ENCODE results near the gene UBA1. TPM values are rescaled to one million over a fixed set of nuclear protein-coding genes. Genes with fewer than 3 reads are reported as not detected.
A peak's percentile ranks its signal among the peaks of the same experiment; 100 is the strongest.

Gene UBA1
- total and polyA plus RNA-seq, 2 of the 8 experiments (the other 6 are each of a cell fraction or from before 2014, with no cell fraction given): 313 to 458 TPM

DNA sequence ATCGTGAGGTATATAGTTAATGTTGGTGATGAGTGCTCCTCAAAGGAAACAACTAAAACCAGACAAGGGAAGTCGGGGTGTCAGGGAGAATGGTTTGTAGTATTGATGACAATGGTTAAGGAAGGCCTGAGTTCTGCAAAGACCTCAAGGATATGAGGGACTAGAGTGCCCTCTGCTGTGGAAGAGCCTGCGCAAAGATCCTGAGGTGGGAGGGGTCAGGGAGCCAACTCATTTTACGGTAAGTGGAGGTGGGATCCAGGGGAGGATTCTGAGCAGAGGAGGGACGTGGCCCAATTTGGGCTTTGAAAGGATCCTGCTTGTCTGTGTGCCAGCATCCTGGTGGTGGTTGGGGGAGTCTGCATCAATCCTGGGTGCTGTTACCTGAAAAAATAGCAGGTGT lies 11.3 kb downstream of the UBA1 start:
- Histone ChIP-seq H4K91ac (replicated peaks; ENCODE audit: insufficient read length, low read length) (no peak overlapping the region), H3K9me3 (ENCODE audit: insufficient read depth in 2 of 2, low read depth in 1 of 2, low read length in 1 of 2) (no peaks in the 10 kb centered on the region), H3K4me3 (ENCODE audit: extremely low read depth in 1 of 4, insufficient read depth in 2 of 4, low read depth in 3 of 4, low read length in 4 of 4) (no peak overlapping the region), H3K23ac (ENCODE audit: insufficient read length) (no peak overlapping the region), H2AFZ (ENCODE audit: low read length) (no peak overlapping the region), H3K14ac (ENCODE audit: insufficient read length) (no peak overlapping the region), H2BK20ac (ENCODE audit: low read length) (no peak overlapping the region), H3K9ac (replicated peaks in 1 of 4; ENCODE audit: extremely low read depth in 1 of 4, low read depth in 3 of 4, low read length in 3 of 4) (no peak overlapping the region), H3K18ac (ENCODE audit: extremely low read depth, low read length) (no peak overlapping the region), H3K79me1 (ENCODE audit: low read depth, low read length) (no peaks in the 10 kb centered on the region; the same call in 1 of the 2 replicates), H3K79me2 (ENCODE audit: control insufficient read depth in 1 of 2, insufficient read depth in 2 of 2, low read length in 2 of 2) (peaks cover 0 to 2% of the 10 kb centered on the region in 2 experiments; a peak in 2 of 4 replicates), H3K56ac (replicated peaks; ENCODE audit: insufficient read length, low read depth, low read length) (no peak overlapping the region), H3K4ac (replicated peaks; ENCODE audit: insufficient read length, low read depth, low read length) (no peak overlapping the region), H2AK5ac (ENCODE audit: low read depth, low read length) (no peak overlapping the region), H4K20me1 (replicated peaks in 1 of 2; ENCODE audit: control insufficient read depth in 1 of 2, insufficient read depth in 2 of 2, low read length in 2 of 2) (peaks cover 3 to 27% of the 10 kb centered on the region in 2 experiments), H3K36me3 (ENCODE audit: control insufficient read depth in 2 of 4, insufficient read depth in 4 of 4, low read length in 3 of 4) (peaks cover 45 to 96% (median 79%) of the 10 kb centered on the region in 4 experiments), H4K8ac (ENCODE audit: extremely low read depth, insufficient read depth, low read length) (no peak overlapping the region), H2BK15ac (ENCODE audit: low read length) (no peak overlapping the region), H3K23me2 (ENCODE audit: low read depth, low read length) (no peaks in the 10 kb centered on the region), H3K4me1 (replicated peaks in 1 of 4; ENCODE audit: control insufficient read depth in 3 of 4, insufficient read depth in 4 of 4, low read length in 3 of 4) (no peaks in the 10 kb centered on the region), H2BK12ac (ENCODE audit: low read depth, low read length) (no peak overlapping the region), H3K4me2 (ENCODE audit: insufficient read depth in 1 of 2, low read depth in 2 of 2, low read length in 2 of 2) (no peak overlapping the region), H3K27me3 (replicated peaks in 1 of 4; ENCODE audit: control insufficient read depth in 3 of 4, extremely low read depth in 1 of 4, insufficient read depth in 3 of 4, low read length in 3 of 4) (no peaks in the 10 kb centered on the region), H4K5ac (ENCODE audit: insufficient read length, low read depth, low read length) (no peak overlapping the region), H2BK120ac (replicated peaks; ENCODE audit: low read depth, low read length) (no peak overlapping the region), H3K27ac (ENCODE audit: low read depth, low read length) (no peak overlapping the region; the same call in 1 of the 2 replicates), H2BK5ac (ENCODE audit: low read depth, low read length) (no peak overlapping the region)
- FAIRE-seq (peak; percentile 19), DNase-seq (ENCODE audit: low read depth in 1 of 2, low spot score in 2 of 2) (no peak)
- POLR2A ChIA-PET (ENCODE audit: partially characterized antibody): interaction anchor here (1.2 to 6.7 kb wide), 4 partner anchors 10 to 25 kb away, joined by 3 to 63 read pairs (median 4); partner anchors contain the start of gene CDK16
- 85% methylated on average over 4 of the region's 5 CpGs; no CpG with 5 or more reads in 1 of the 2 experiments for WGBS, 2 experiments (ENCODE audit: extremely low coverage in 1 of 2, insufficient coverage in 1 of 2, insufficient read length in 1 of 2, insufficient replicate concordance in 2 of 2, low coverage in 1 of 2, low lambda C conversion rate in 2 of 2, missing lambda C conversion rate in 1 of 2)
- CTCF ChIA-PET (ENCODE audit: partially characterized antibody): no interaction called here
- TF ChIP-seq JUN (IDR thresholded peaks at IDR 0.05; ENCODE audit: low read depth, low read length): no peak
- peak in 1 of 3 experiments; percentile 2; a peak in 1 of 4 replicates for TF ChIP-seq CTCF (IDR thresholded peaks at IDR 0.05; ENCODE audit: control extremely low read depth in 1 of 3, insufficient read depth in 1 of 3, low read depth in 1 of 3, low read length in 3 of 3)

Data from H1 (cell line).